GM23248 (cell line): ENCODE measurements around the gene AHRR.
"Not testable (repeated sequence)": the region's sequence is repeated elsewhere in the genome, so short reads cannot be mapped to it uniquely, and the experiment has no call there.

Experiments
- EZH2 ChIP-seq: fragments of 200-600 bp; sonication (generic); IDR thresholded peaks from 2 replicates; pipeline ENCODE4 v1.6.1; 2018; ENCODE audit warnings: antibody characterized with exemption, mild to moderate bottlenecking; ENCODE audit not compliant: insufficient read depth, poor library complexity, severe bottlenecking
- EZH2phosphoT487 ChIP-seq: fragments of 200-600 bp; sonication (generic); IDR thresholded peaks from 2 replicates; pipeline ENCODE4 v1.6.1; 2018; ENCODE audit warnings: antibody characterized with exemption, moderate library complexity, mild to moderate bottlenecking, low read depth; ENCODE audit not compliant: insufficient read depth

DNA sequence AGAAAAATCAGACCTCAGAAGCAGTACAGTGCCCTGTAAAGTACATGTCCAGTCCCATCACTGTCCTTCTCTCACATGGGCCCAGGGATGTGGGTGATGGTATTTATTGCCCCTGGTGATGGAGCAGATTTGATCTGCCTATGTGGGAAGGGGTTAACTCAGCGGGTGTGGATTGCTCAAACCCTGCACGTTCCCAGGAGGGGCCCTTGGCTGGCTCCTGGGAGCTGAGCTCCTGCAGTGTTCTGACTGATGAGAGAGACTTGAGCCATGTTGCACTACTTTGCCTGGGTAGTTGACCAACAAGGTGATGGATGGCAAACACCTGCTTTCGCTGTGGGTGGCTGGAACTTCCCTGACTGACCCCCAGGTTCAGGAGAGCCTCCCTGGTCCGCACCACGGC is 21.6 kb upstream of the AHRR start:
- not testable (repeated sequence) for TF ChIP-seq EZH2, EZH2phosphoT487
